Gastroesophageal sphincter (tissue), 4 donors: ENCODE results near the gene ROCK2. TPM values are rescaled to one million over a fixed set of nuclear protein-coding genes. Genes with fewer than 3 reads are reported as not detected.

Experiments used
- ATAC-seq: fragments of 150-250 bp; one replicate; pipeline ENCODE4 v1.9.1; 2016; ENCODE audit warnings: mild to moderate bottlenecking, moderate library complexity
- H3K27ac ChIP-seq, 4 donors: fragments of 200-600 bp; sonication (generic) in 3 of 4; 1 replicate in 3 of 4; 2 replicates in 1 of 4; pipeline ENCODE4 v1.5.1; 2016 to 2019
- H3K27me3 ChIP-seq: fragments of 200-600 bp; sonication (generic); one replicate; pipeline ENCODE4 v1.5.1; 2019
- H3K36me3 ChIP-seq, 2 donors: fragments of 200-600 bp; sonication (generic); one replicate each; pipeline ENCODE4 v1.5.1; 2019; ENCODE audit warnings: control low read depth in 1 of 2
- H3K4me1 ChIP-seq, 3 donors: fragments of 200-600 bp; sonication (generic); 1 replicate in 2 of 3; 2 replicates in 1 of 3; pipeline ENCODE4 v1.5.1; 2016 to 2019; ENCODE audit warnings: control low read depth in 2 of 3
- H3K4me3 ChIP-seq, 2 donors: fragments of 200-600 bp; sonication (generic); one replicate each; pipeline ENCODE4 v1.5.1; 2019; ENCODE audit warnings: mild to moderate bottlenecking in 1 of 2, moderate library complexity in 1 of 2
- H3K9me3 ChIP-seq, 3 donors: fragments of 200-600 bp; sonication (generic); one replicate each; pipeline ENCODE4 v1.5.1; 2017 to 2019; ENCODE audit warnings: control low read depth in 2 of 3
- EP300 ChIP-seq: sonication (generic); formaldehyde crosslinking; IDR thresholded peaks from one replicate; pipeline ENCODE4 v1.6.1; 2017; ENCODE audit warnings: antibody characterized with exemption, mild to moderate bottlenecking
- POLR2A ChIP-seq, 2 donors: fragments of 450-650 bp; IDR thresholded peaks; one replicate each; pipeline ENCODE4 v1.6.1; 2017; ENCODE audit warnings: antibody characterized with exemption in 2 of 2, mild to moderate bottlenecking in 2 of 2, moderate library complexity in 1 of 2
- POLR2AphosphoS5 ChIP-seq: sonication (generic); formaldehyde crosslinking; IDR thresholded peaks from one replicate; pipeline ENCODE4 v1.6.1; 2017; ENCODE audit warnings: antibody characterized with exemption
- WGBS, 2 donors: methylation state at CpG; one replicate each; pipeline ENCODE4 v1.1.5; 2018; ENCODE audit warnings: low coverage in 1 of 2; 5-methylcytosine and 5-hydroxymethylcytosine counted together
- total RNA-seq, 4 donors: library from RNA; depleted of rRNA; stranded (reverse); fragments of >200 nt; gene quantifications; one replicate each; pipeline ENCODE4 v1.1.0, GENCODE V29; 2016
- TF ChIP-seq, protein P1 (sequence below), 4 experiments: fragments of 200-600 bp in 2 of 4; fragments of 450-650 bp in 2 of 4; sonication (generic) in 1 of 4; IDR thresholded peaks; one replicate each; pipeline ENCODE4 v1.5.1; 2017 to 2019; ENCODE audit warnings: antibody characterized with exemption in 4 of 4, mild to moderate bottlenecking in 2 of 4, moderate library complexity in 2 of 4

ROCK2 gene
- total RNA-seq, 4 donors from 2014 or later, result 102 to 130 (median 113) TPM

DNA sequence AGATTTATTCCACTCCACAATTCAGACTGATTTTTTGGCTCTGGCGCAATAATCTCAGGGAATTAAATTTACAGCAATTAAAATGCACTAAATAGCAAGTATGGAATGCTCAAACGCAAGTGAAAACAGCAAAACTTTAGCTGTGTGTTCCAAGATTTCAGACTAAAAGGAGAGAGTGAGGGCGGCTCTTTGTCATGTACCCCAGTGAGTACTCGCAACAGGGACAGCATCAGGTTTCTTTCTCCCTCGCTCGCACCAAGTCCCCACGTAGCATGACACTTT lies 1.1 kb downstream of the ROCK2 start:
- peaks cover 0 to 51% (median 9%) of the 10 kb centered on the region in 3 donors for H3K4me1 ChIP-seq
- WGBS, 2 donors, result 0% methylated on average over 5 to 7 of the region's 7 CpGs
- H3K9me3 ChIP-seq, result no peaks in the 10 kb centered on the region
- ATAC-seq, result no peak
- no peaks in the 10 kb centered on the region for H3K36me3 ChIP-seq
- peak overlapping the region; percentile 87 to 99 (median 98) for H3K27ac ChIP-seq
- peak overlapping the region; percentile 66 to 91 for H3K4me3 ChIP-seq
- H3K27me3 ChIP-seq, result no peaks in the 10 kb centered on the region
- no peak for TF ChIP-seq POLR2A (IDR thresholded peaks at IDR 0.05)
- TF ChIP-seq POLR2AphosphoS5, result no peak
- TF ChIP-seq EP300, result no peak
- TF ChIP-seq, protein P1, sequence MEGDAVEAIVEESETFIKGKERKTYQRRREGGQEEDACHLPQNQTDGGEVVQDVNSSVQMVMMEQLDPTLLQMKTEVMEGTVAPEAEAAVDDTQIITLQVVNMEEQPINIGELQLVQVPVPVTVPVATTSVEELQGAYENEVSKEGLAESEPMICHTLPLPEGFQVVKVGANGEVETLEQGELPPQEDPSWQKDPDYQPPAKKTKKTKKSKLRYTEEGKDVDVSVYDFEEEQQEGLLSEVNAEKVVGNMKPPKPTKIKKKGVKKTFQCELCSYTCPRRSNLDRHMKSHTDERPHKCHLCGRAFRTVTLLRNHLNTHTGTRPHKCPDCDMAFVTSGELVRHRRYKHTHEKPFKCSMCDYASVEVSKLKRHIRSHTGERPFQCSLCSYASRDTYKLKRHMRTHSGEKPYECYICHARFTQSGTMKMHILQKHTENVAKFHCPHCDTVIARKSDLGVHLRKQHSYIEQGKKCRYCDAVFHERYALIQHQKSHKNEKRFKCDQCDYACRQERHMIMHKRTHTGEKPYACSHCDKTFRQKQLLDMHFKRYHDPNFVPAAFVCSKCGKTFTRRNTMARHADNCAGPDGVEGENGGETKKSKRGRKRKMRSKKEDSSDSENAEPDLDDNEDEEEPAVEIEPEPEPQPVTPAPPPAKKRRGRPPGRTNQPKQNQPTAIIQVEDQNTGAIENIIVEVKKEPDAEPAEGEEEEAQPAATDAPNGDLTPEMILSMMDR (IDR thresholded peaks at IDR 0.05), result no peak

- WGBS, 2 donors, result 0 to 2% methylated on average over 12 to 14 of the region's 14 CpGs
- Histone ChIP-seq H3K27ac (peak overlapping the region; percentile 87 to 99 (median 98)), H3K27me3 (no peaks in the 10 kb centered on the region), H3K4me1 (peaks cover 0 to 57% (median 9%) of the 10 kb centered on the region in 3 donors), H3K4me3 (peak overlapping the region; percentile 66 to 91), H3K36me3 (no peaks in the 10 kb centered on the region), H3K9me3 (no peaks in the 10 kb centered on the region)
- ATAC-seq, result no peak
- TF ChIP-seq, protein P1 (IDR thresholded peaks at IDR 0.05), result no peak
- TF ChIP-seq POLR2AphosphoS5, result peak; percentile 15
- TF ChIP-seq POLR2A (IDR thresholded peaks at IDR 0.05), result no peak
Observed at GRCh38 chr2:11342551-11343367, 1.7 kb downstream of the ROCK2 start.

DNA sequence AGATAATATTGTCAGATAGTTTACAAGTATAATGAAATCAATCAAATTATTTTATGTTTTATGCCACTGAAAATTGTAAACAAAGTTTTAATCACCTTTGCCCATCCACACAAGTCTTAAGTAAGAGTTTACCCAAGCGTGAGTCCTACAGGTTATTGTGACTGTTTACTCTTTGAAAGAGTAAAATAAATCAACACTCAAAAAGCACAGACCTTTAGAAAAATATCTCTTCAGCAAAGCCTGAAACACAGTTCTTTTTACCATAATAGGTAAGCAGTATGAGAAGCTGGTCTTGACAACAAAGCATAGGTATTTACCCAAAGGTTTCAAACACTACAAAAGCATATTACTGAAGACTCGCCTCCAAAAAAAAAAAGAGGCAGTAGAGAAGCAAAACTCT lies 3.7 kb downstream of the ROCK2 start:
- no peak for ATAC-seq
- Histone ChIP-seq H3K9me3 (no peaks in the 10 kb centered on the region), H3K27me3 (no peaks in the 10 kb centered on the region), H3K36me3 (no peaks in the 10 kb centered on the region), H3K4me3 (peak overlapping the region in 1 of 2 donors; percentile 91), H3K4me1 (peaks cover 0 to 59% (median 4%) of the 10 kb centered on the region in 3 donors), H3K27ac (peak overlapping the region in 3 of 4 donors; percentile 29 to 99 (median 97))
- TF ChIP-seq, protein P1 (IDR thresholded peaks at IDR 0.05), result no peak
- TF ChIP-seq EP300, result no peak
- TF ChIP-seq POLR2AphosphoS5, result no peak
- TF ChIP-seq POLR2A (IDR thresholded peaks at IDR 0.05), result no peak
- 42 to 56% methylated on average over 2 of the region's 2 CpGs for WGBS, 2 donors

- WGBS, 2 donors, result 71 to 82% methylated on average over 6 of the region's 6 CpGs
- Histone ChIP-seq H3K4me3 (no peak overlapping the region), H3K36me3 (no peaks in the 10 kb centered on the region), H3K27me3 (no peaks in the 10 kb centered on the region), H3K4me1 (peaks cover 0 to 62% (median 3%) of the 10 kb centered on the region in 3 donors), H3K9me3 (no peaks in the 10 kb centered on the region), H3K27ac (peak overlapping the region in 3 of 4 donors; percentile 10 to 99 (median 97))
- no peak for ATAC-seq
- TF ChIP-seq, protein P1 (IDR thresholded peaks at IDR 0.05), result no peak
- TF ChIP-seq POLR2A (IDR thresholded peaks at IDR 0.05), result no peak
Observed at GRCh38 chr2:11339508-11340083, 4.8 kb downstream of the ROCK2 start.

GRCh38 chr2:11338580-11338979 lies 5.9 kb downstream of the ROCK2 start:
- no peaks in the 10 kb centered on the region for H3K27me3 ChIP-seq
- TF ChIP-seq EP300 (no peak), POLR2AphosphoS5 (no peak), POLR2A (IDR thresholded peaks at IDR 0.05) (no peak)
- TF ChIP-seq, protein P1 (IDR thresholded peaks at IDR 0.05), result no peak
- 60 to 74% methylated on average over 1 to 5 of the region's 5 CpGs for WGBS, 2 donors
- H3K4me3 ChIP-seq, result no peak overlapping the region
- H3K4me1 ChIP-seq, result peaks cover 0 to 72% (median 3%) of the 10 kb centered on the region in 3 donors
- H3K36me3 ChIP-seq, result no peaks in the 10 kb centered on the region
- no peaks in the 10 kb centered on the region for H3K9me3 ChIP-seq
- no peak overlapping the region for H3K27ac ChIP-seq
- ATAC-seq, result no peak
